Left renal pelvis (tissue), 4 donors: ENCODE measurements around the gene ATG101. TPM values are rescaled to one million over a fixed set of nuclear protein-coding genes. Genes with fewer than 3 reads are reported as not detected.
A peak's percentile ranks its signal among the peaks of the same experiment; 100 is the strongest.

ENCODE experiments used
- DNase-seq, 4 donors: peaks; one replicate each; pipeline ENCODE4 v3.0.0-alpha.2; 2013; ENCODE audit warnings: low read depth in 4 of 4, low spot score in 3 of 4
- polyA plus RNA-seq, 4 donors: library from polyadenylated mRNA; unstranded; fragments of 120-200 nt; gene quantifications; one replicate each; pipeline ENCODE4 v1.2.1, GENCODE V29; 2013; ENCODE audit not compliant: insufficient read length in 4 of 4

Gene ATG101
- polyA plus RNA-seq, 4 donors = 21.7 to 28.3 (median 25.6) TPM

DNA sequence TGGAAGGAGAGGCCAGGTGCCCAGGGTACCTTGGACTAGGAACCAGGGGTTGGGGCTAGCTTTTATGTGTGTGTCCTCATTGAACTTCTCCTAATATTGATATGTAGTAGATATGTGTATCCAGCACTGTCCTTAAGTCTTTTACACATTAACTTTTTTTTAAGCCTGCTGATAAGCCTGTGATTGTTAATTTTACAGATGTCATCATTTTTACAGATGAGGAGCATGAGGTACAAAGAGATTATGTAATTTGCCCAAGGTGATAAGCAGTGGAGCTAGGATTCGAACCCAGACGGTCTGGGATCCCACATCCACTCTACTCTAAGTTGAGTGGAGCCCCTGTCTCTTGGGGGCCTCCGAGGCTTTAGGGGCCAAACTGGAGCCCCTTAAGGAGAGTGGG lies 28.7 kb upstream of the ATG101 start:
- no peak for DNase-seq

DNA sequence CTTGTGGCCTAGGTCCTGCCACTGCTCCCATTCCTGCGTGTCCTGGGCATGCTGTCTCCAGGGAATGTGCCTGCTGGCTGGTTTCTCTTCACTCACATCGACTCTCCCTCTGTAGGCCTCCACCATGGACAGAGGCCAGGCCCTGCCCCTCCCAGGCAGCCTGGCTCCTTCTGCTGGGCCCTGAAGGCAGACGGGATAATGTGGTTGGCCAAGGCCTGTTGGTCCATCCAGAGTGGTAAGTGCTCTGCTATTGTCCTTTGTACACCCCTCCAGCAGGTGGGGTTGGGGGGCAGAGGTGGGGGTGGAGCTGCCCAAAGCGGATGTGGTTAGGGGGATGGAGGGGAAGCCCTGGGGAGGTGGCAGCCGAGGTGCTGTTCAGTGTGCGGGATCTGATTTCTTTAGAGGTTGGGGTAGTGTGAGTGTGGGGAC lies 28.1 kb upstream of the ATG101 start:
- DNase-seq = no peak

DNA sequence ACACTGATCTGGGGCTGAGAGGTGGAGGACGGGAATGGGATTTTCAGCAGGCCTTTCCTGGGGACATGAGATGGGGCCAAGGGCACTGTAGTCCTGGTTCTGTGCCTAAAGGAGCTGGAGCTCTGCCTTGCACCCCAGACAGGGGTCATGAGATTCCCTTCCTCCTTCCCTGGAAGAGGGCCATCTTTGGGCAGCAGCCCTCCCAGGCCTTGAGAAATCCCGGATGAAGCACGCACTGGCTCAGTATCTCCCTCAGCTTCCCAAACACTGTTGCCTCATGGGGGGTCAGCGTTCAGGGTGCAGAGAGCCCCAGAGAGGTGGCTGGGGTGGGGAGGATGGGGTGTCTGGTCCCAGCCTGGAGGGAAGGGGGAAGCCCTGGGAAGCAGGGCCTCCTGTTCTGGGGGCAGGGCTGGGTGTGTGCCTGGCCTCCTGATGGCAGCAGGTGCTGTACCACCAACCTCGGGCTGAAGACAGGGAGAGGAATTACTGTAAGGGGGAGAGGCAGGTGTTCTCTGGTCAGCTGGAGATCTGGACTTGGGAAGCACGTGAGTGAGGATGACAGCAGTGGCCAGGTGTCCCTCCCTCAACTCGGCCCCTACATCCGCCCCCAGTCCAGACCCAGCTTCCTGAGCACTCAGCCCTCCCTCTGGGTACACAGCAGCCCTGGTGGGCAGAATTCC lies 26.9 kb upstream of the ATG101 start:
- DNase-seq = no peak

DNA sequence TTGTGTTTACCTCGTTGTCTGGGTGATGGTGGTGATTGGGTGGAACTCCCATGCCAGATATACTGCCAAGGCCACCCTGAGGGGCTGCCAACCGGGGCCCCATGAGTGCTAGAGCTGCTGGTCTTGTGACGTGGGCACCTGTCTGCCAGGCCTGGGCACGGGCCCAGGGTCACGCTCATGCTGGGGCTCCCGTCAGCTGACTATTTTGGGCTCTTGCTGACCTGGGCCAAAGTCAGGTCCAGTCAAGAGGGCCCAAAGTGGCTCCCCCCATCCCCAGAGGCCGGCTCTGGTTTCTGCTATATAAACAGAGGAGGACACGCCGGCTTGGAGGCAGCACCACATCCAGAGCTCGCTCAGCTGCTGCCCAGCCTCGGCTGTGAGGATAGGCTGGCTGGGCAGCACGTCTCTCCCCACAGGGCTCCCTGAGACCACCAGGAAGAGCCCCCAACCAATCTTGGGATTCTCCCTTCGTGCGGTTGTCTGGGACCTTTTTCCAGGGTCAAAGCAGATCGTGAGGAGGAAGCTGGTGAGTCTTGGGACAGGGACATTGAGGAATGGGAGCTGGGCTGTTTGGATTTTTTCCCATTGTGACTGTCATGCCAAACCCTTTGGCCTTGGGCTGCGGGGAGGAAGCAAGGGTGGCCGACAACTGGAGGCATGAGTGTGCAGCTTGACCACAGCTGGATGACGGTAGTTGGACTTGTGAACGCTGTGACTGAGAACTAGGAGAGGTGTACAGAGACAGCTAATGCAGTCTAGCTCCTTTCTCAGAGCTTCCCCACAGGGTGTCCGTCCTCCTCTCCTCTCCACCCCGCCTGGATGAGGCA lies 26.2 kb upstream of the ATG101 start:
- no peak for DNase-seq

DNA sequence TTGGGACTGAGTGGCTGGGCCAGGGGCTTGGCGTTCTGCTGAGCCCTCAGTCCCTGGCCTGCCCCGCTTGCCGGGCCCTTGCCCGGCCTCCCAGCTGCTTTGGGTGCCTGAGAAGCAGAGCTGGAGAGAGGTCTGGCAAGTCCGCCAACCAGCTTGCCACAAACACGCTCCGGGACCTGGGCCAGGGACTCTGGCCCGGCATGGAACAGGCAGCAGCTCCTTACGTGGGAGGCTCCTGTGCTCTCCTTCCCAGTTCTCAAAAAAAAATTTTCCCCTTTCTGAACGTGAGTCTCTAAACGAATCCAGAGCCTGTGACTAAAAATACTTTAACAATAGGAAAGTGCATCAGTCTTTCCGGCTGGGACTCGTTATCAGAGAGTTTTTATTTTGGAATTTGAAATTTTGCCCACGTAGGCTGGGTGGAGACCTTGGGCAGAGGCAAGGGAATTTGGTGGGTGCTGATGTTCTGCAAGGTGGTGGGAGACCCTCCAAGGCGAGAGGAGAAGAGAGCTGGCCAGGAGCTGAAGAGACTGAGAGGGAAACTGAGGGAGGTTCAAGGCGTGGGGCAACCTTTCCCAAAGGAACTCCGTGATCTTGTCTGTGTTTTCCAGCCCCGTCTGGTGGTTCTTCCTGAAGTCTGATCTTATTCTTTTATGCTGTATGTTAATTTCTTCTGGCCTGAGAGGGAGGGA lies 25.3 kb upstream of the ATG101 start:
- DNase-seq = no peak

DNA sequence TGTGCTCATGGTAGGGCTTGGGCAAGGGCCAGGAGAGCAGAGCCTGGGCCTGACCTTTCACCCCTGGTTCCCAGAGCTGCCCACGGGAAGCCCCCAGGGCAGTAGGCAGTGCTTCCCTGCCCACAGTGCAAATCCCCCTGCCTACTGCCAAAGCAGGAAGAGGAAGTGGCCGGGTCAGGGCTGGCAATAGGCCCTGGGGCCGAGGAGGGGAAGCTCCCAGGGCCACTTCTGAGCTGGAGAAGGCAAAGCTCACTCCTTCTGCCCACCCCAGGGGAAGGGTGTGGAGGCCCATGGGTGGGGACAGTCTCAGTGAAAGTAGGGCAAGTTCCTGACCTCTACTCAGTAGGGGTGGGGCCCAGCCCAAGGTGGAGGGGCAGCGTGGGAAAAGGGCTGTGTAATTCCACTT lies 24.0 kb upstream of the ATG101 start:
- DNase-seq = no peak

DNA sequence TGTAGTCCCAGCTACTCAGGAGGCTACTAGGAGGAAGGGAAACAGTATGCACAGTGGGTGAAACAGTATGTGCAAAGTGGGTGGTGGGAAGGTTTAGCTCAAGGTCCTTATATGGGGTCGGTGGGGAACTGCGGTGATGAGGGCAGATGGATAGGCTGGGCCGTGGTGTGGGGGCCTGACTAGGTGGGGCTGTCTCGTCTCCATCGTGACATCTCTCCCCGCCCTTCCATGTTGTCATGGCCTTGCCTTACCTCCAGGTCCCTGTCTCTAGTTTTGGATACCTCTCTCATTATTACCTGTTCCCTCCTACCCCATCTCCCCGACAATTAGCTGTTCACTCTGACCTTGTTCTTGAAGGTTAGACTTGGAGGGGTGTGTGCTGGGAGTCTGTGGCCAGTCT lies 22.9 kb upstream of the ATG101 start:
- no peak for DNase-seq

DNA sequence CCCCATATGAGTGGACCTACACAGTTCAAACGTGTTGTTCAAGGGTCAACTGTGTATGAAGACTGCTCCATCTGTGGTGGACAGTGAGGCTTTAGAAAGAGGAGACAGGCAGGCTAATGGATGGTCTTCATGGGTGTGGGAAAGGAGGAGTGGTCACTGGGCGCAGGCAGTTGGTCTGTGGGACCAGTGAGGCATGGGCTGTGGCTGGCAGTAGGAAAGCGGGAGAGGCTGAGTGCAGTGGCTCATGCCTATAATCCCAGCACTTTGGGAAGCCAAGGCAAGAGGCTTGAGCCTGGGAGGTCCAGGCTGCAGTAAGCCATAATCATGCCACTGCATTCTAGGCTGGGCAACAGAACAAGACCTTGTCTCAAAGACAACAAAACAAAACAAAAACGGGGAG lies 20.5 kb upstream of the ATG101 start:
- DNase-seq = no peak

DNA sequence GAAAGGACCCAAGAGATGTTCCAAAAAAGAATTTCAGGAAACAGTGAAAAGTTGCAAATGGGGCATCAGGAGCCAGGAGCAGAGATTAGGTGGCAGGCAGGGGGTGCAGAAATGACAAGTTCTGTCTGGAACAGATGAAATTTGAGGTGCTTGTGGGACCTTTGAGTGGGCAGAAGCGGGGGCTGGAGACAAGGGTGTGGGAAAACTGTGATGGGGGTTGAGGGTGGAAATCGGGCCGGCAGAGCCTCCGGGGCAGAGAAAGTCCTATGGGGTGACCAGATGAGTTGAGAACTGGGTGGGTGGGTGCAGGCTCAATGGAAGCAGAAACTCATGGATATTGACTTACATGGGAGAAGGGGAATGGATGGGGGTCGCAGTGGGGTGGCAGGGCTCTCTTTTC lies 20.1 kb upstream of the ATG101 start:
- no peak for DNase-seq

DNA sequence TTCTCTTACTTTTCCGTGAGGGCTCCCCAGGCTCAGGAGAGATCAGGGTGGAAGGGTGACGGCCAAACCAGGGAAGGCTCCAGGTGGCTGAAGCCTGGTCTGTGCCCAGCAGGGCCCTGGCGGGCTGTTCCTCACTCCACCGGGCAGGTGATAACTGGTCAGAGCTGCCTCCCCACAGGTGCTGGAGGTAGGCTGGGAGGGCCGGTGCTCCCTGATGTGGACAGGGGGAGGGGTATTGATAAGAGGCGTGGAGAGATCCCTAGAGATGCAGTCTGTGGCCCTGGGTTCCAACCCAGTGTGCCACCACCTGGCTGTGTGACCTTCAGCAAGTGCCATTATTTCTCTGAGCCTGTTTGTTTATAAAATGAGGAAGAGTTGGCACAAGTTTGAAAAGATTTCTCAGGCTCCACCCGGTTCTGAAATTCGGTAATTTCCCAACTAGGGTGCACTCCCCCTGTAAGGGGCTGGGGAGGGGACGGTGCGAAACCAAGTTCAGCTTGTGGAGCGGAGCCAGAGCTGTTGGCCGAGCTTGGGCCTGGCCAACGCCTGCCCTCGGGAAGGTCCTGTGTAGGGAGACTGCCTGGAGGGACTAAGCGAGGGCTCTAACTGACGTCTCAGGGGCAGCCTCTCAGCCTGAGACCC lies 19.5 kb upstream of the ATG101 start:
- no peak for DNase-seq

DNA sequence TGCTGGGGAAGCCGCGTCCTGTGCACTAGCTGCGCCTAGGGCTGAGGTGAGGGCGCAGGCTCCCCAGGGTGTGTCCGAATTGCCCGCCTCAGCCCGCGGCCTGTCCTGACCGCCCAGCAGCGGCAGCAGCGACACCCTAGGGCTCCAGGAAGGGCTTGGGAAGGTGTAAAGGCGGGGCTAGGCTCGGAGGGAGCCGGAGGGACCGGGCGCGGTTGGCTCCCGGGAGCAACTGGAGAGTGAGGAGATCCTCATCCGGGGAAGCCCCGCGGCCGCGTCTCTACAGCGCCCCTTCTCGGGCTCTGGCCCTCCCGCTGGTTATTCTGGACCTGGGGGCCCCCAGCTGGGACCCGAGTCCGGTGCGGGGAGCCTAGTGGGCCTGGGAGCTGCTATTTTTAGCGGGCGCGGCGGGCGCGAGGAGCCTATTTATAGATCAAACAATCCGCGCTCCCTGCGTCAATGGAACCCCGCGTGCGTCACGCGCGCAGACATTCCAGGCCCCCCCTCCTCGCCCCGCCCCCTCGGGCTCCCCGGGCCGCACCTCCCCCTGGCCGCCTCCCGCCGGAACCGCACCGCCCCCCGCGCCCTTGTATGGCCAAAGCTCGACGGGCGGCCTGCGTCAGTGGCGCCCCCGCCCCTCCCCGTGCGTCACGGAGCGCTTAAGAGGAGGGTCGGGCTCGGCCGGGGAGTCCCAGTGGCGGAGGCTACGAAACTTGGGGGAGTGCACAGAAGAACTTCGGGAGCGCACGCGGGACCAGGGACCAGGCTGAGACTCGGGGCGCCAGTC lies 18.8 kb upstream of the ATG101 start, which contains the start of gene NR4A1:
TSS of gene NR4A1 (plus strand) at position 685 of the 784 bp plus-strand sequence. CDS start 2,887 bp downstream, outside the sequence.
- DNase-seq = peak; percentile 77 to 83 (median 81)

DNA sequence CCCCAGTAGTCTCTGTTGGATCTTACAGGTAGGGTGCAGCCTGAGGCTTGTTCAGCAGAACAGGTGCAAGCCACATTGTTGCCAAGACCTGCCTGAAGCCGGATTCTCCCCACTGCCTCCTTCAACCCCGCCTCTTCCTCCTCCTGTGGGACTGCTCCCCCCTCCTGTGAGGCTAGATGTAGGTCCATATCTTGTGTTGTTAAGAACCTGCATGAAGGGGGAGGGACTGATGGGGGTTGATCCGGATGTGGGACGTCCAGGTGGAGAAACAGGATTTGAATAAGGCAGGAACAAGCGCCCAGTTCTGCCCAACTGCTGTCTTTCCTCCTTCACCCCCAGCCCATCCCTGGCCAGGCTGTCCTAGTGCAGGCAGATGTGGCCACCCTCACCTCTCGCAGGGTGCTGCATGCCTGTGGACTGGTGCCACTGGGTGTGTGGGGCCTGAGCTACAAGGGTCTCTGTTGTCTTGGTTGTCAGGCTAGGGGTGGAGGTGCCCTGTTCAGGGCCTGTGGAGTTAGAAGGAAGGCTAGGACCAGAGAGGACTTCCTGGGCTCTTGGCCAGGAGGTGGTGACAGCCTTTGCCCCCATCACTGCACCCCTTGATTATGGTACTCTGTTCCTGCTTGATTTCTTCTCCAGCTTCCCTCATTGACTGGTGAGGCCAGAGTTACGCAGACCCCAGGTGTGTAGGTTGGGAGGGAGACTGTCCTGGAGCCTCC lies 17.2 kb upstream of the ATG101 start:
- DNase-seq = no peak

DNA sequence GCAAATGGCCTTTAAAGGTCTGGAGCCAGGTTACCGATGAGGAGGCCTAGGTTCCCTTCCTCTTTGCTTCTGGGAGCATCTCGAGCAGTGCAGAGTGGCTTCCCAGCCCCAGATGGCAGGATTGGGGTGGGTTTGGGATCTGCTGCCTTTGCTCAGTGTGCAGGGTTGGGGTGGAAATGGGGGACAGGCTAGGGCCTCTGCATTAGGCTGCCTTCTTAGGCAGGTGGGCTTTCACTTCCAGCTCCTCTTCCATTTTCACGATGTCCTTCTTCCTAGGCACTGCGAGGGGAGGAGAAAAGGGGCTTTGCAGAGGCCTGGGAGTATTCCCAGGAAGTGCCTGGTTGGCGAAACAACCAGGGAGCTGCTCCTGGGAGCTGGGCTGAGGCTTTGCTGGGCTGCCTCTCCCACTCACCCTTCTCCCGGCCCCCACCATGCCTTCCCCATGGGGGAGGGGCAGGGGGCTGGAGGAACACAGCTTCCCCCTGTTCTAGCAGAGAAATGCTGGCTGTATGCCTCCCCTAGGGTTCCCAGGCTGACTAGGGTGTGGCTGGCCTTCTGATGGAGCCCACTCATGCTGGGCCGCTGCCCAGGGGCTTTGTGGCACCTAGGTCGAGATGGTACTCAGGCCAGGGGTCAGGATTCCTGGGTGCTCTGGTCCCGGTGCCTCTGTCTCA lies 16.1 kb upstream of the ATG101 start:
- DNase-seq = no peak

DNA sequence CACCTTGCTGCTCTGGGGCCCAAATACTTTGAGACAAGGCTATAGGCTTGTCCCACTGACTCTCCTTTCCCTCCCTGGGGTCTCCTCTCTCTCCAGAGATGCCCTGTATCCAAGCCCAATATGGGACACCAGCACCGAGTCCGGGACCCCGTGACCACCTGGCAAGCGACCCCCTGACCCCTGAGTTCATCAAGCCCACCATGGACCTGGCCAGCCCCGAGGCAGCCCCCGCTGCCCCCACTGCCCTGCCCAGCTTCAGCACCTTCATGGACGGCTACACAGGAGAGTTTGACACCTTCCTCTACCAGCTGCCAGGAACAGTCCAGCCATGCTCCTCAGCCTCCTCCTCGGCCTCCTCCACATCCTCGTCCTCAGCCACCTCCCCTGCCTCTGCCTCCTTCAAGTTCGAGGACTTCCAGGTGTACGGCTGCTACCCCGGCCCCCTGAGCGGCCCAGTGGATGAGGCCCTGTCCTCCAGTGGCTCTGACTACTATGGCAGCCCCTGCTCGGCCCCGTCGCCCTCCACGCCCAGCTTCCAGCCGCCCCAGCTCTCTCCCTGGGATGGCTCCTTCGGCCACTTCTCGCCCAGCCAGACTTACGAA lies 15.4 kb upstream of the ATG101 start:
- no peak for DNase-seq

DNA sequence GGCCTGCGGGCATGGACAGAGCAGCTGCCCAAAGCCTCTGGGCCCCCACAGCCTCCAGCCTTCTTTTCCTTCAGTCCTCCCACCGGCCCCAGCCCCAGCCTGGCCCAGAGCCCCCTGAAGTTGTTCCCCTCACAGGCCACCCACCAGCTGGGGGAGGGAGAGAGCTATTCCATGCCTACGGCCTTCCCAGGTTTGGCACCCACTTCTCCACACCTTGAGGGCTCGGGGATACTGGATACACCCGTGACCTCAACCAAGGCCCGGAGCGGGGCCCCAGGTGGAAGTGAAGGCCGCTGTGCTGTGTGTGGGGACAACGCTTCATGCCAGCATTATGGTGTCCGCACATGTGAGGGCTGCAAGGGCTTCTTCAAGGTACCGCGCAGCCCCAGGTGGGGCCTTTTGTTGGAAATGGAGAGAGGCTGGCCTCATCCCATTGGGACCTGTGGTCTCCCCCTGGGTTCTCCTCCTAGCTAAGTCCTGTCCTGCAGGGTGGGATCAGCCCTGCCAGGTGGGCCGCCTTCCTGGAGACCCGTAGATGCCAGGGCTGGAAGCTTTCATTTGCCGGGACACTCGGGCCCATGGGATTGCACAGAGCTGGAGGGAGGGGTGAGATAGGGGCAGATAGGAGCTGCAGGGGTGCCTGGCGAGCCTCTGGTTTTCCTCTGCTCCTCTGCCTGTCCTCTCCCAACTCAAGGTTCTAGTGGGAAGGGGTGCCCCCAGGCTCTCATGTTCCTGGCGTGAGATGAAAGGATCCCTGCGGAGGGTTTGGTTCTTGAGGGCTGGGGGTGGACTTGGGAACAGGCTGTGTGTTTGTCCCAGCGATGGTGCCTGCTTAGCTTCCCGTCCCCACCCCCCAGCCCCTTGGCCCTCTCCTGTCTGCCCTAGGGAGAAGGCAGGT lies 14.7 kb upstream of the ATG101 start:
- DNase-seq = no peak

DNA sequence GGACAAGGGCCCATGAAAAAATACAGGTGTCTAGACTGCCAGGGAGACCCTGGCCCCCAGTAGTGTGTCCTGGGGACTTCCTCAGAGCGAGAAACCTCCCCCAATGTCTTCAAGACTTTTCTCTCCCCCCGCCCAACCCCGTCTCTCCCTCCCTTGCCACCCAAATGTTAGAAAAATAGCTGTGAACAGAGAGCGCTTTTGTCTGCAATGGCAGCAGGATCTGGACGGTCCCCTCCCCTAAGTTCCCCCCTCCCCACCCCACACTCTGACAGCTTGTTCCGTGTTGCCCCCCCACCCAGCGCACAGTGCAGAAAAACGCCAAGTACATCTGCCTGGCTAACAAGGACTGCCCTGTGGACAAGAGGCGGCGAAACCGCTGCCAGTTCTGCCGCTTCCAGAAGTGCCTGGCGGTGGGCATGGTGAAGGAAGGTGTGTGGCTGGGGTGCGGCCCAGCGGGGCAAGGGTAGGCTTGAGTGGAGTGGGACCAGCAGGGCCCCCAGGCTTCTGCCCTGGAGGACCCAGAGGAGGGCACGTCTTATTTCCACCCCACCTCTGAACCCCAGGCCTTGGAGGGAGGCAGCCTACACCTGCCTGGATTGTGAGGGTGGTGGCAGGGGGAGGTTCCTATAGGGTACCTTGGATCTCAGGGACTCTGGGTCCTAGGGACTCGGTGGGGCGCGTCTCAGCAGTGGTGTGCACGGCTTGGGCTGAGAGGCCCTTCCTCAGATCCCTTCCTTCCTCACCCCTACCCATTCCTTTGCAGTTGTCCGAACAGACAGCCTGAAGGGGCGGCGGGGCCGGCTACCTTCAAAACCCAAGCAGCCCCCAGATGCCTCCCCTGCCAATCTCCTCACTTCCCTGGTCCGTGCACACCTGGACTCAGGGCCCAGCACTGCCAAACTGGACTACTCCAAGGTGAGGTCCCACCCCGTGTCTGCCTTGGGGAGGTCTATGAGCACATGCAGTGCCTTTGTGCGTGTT lies 13.8 kb upstream of the ATG101 start:
- DNase-seq = no peak
